ENCODE results near the gene PACS1. TPM values are rescaled to one million over a fixed set of nuclear protein-coding genes. Genes with fewer than 3 reads are reported as not detected.

PACS1 gene
- total RNA-seq, 3 donors from 2014 or later (not counting 1 experiment from before 2014, with no cell fraction given), result 176 to 204 (median 186) TPM

- H3K4me1 ChIP-seq (ENCODE audit: control insufficient read depth, insufficient read depth, low read length), result peaks cover 67% of the 10 kb centered on the region
- H3K27me3 ChIP-seq (ENCODE audit: control insufficient read depth, insufficient read depth, low read length), result peaks cover 10% of the 10 kb centered on the region
- Mint-ChIP-seq H3K27ac (peak within 1 kb of the TSS; percentile 21 to 78), H3K36me3 (peaks cover 14% of the 10 kb centered on the region), H3K27me3 (ENCODE audit: low read depth in 2 of 2) (peaks cover 7 to 14% of the 10 kb centered on the region in 2 donors), H3K4me3 (peak within 1 kb of the TSS; percentile 62), H3K4me1 (peaks cover 27 to 74% of the 10 kb centered on the region in 2 donors), H3K9me3 (no peaks in the 10 kb centered on the region)
- ATAC-seq (peak; percentile 44 to 51 (median 47)), DNase-seq (peak; percentile 55 to 78)
- WGBS (ENCODE audit: insufficient coverage), result 1% methylated on average over 84 of the region's 84 CpGs
- H3K27ac ChIP-seq (ENCODE audit: low read length), result no peak within 1 kb of the TSS
- intact Hi-C loops (cut with micrococcal nuclease), result no loop called here
- H3K9me3 ChIP-seq (ENCODE audit: control insufficient read depth, insufficient read depth, low read length), result no peaks in the 10 kb centered on the region
- TF ChIP-seq CTCF (IDR thresholded peaks at IDR 0.05), result no peak
- H3K4me3 ChIP-seq (ENCODE audit: low read length), result peak within 1 kb of the TSS; percentile 8
- H3K36me3 ChIP-seq (ENCODE audit: control insufficient read depth, insufficient read depth, low read length), result peaks cover 35% of the 10 kb centered on the region
Observed at GRCh38 chr11:66277471-66278362, 207.6 kb downstream of the PACS1 start, which contains the start of gene CNIH2. TSS of gene CNIH2 (plus strand) at chr11:66278175. CDS start at chr11:66278457, 282 bp downstream.

GRCh38 chr11:66278363-66279091, 208.5 kb downstream of the PACS1 start:
- intact Hi-C loops (cut with micrococcal nuclease), result no loop called here
- Histone ChIP-seq H3K4me3 (ENCODE audit: low read length) (no peak overlapping the region), H3K36me3 (ENCODE audit: control insufficient read depth, insufficient read depth, low read length) (peaks cover 28% of the 10 kb centered on the region), H3K27ac (ENCODE audit: low read length) (no peak overlapping the region), H3K9me3 (ENCODE audit: control insufficient read depth, insufficient read depth, low read length) (no peaks in the 10 kb centered on the region), H3K27me3 (ENCODE audit: control insufficient read depth, insufficient read depth, low read length) (peaks cover 10% of the 10 kb centered on the region), H3K4me1 (ENCODE audit: control insufficient read depth, insufficient read depth, low read length) (peaks cover 65% of the 10 kb centered on the region)
- H3K4me3 Mint-ChIP-seq, result peak overlapping the region; percentile 61
- H3K4me1 Mint-ChIP-seq, result peaks cover 19 to 72% of the 10 kb centered on the region in 2 donors
- no peak for TF ChIP-seq CTCF (IDR thresholded peaks at IDR 0.05)
- 4% methylated on average over 37 of the region's 45 CpGs for WGBS (ENCODE audit: insufficient coverage)
- H3K27me3 Mint-ChIP-seq (ENCODE audit: low read depth in 2 of 2), result peaks cover 7 to 14% of the 10 kb centered on the region in 2 donors
- peaks cover 9% of the 10 kb centered on the region for H3K36me3 Mint-ChIP-seq
- ATAC-seq (peak in 1 of 3 donors; percentile 1), DNase-seq (peak in 1 of 2 donors; percentile 71)
- peak overlapping the region; percentile 21 to 78 for H3K27ac Mint-ChIP-seq
- no peaks in the 10 kb centered on the region for H3K9me3 Mint-ChIP-seq

GRCh38 chr11:66279092-66279734, 209.1 kb downstream of the PACS1 start:
- peaks cover 3% of the 10 kb centered on the region for H3K36me3 Mint-ChIP-seq
- peak overlapping the region; percentile 69 for H3K4me3 Mint-ChIP-seq
- H3K9me3 ChIP-seq (ENCODE audit: control insufficient read depth, insufficient read depth, low read length), result no peaks in the 10 kb centered on the region
- intact Hi-C loops (cut with micrococcal nuclease), result no loop called here
- peaks cover 10% of the 10 kb centered on the region for H3K27me3 ChIP-seq (ENCODE audit: control insufficient read depth, insufficient read depth, low read length)
- no peak for TF ChIP-seq CTCF (IDR thresholded peaks at IDR 0.05)
- no peak overlapping the region for H3K27ac ChIP-seq (ENCODE audit: low read length)
- no peaks in the 10 kb centered on the region for H3K9me3 Mint-ChIP-seq
- peaks cover 12 to 65% of the 10 kb centered on the region in 2 donors for H3K4me1 Mint-ChIP-seq
- peaks cover 59% of the 10 kb centered on the region for H3K4me1 ChIP-seq (ENCODE audit: control insufficient read depth, insufficient read depth, low read length)
- peak overlapping the region; percentile 21 to 78 for H3K27ac Mint-ChIP-seq
- DNase-seq, result no peak
- peaks cover 24% of the 10 kb centered on the region for H3K36me3 ChIP-seq (ENCODE audit: control insufficient read depth, insufficient read depth, low read length)
- H3K4me3 ChIP-seq (ENCODE audit: low read length), result no peak overlapping the region
- WGBS (ENCODE audit: insufficient coverage), result 86% methylated on average over 15 of the region's 15 CpGs
- H3K27me3 Mint-ChIP-seq (ENCODE audit: low read depth in 2 of 2), result peaks cover 7 to 14% of the 10 kb centered on the region in 2 donors
- no peak for ATAC-seq
